ENCODE results near the gene ZNF14. TPM values are rescaled to one million over a fixed set of nuclear protein-coding genes. Genes with fewer than 3 reads are reported as not detected.
A peak's percentile ranks its signal among the peaks of the same experiment; 100 is the strongest.

ZNF14 gene
- total and polyA plus RNA-seq, 9 of the 15 experiments (the other 6 are each of a cell fraction or from before 2014, with no cell fraction given): 1.9 to 7.0 (median 4.0) TPM

GRCh38 chr19:19776206-19777008 lies 43.5 kb upstream of the ZNF14 start (continued):
- TF ChIP-seq RERE (CRISPR knock-in tag; IDR thresholded peaks at IDR 0.05; ENCODE audit: borderline replicate concordance) (no peak), PHB (CRISPR knock-in tag; IDR thresholded peaks at IDR 0.05) (no peak), ZNF224 (CRISPR knock-in tag; IDR thresholded peaks at IDR 0.05) (no peak), HNRNPUL1 (IDR thresholded peaks at IDR 0.05; ENCODE audit: low read length) (no peak), NBN (IDR thresholded peaks at IDR 0.05; ENCODE audit: low read depth) (no peak), CTCF (IDR thresholded peaks at IDR 0.05 in 2 of 3, conservative IDR thresholded peaks at IDR 0.05 in 1 of 3; ENCODE audit: insufficient read depth in 2 of 3, low read depth in 1 of 3, low read length in 3 of 3) (peak in 1 of 3 experiments; percentile 1; a peak in 1 of 6 replicates), MCM5 (IDR thresholded peaks at IDR 0.05; ENCODE audit: low read depth) (no peak), NR4A1 (CRISPR knock-in tag; IDR thresholded peaks at IDR 0.05) (no peak), NR4A1 (tag; IDR thresholded peaks at IDR 0.05) (no peak)
- TF ChIP-seq, protein P1, sequence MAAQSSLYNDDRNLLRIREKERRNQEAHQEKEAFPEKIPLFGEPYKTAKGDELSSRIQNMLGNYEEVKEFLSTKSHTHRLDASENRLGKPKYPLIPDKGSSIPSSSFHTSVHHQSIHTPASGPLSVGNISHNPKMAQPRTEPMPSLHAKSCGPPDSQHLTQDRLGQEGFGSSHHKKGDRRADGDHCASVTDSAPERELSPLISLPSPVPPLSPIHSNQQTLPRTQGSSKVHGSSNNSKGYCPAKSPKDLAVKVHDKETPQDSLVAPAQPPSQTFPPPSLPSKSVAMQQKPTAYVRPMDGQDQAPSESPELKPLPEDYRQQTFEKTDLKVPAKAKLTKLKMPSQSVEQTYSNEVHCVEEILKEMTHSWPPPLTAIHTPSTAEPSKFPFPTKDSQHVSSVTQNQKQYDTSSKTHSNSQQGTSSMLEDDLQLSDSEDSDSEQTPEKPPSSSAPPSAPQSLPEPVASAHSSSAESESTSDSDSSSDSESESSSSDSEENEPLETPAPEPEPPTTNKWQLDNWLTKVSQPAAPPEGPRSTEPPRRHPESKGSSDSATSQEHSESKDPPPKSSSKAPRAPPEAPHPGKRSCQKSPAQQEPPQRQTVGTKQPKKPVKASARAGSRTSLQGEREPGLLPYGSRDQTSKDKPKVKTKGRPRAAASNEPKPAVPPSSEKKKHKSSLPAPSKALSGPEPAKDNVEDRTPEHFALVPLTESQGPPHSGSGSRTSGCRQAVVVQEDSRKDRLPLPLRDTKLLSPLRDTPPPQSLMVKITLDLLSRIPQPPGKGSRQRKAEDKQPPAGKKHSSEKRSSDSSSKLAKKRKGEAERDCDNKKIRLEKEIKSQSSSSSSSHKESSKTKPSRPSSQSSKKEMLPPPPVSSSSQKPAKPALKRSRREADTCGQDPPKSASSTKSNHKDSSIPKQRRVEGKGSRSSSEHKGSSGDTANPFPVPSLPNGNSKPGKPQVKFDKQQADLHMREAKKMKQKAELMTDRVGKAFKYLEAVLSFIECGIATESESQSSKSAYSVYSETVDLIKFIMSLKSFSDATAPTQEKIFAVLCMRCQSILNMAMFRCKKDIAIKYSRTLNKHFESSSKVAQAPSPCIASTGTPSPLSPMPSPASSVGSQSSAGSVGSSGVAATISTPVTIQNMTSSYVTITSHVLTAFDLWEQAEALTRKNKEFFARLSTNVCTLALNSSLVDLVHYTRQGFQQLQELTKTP (IDR thresholded peaks at IDR 0.05; ENCODE audit: low read depth in 1 of 2, partially characterized antibody in 2 of 2): peak in 1 of 2 experiments; percentile 98
- TF ChIP-seq, protein P2, sequence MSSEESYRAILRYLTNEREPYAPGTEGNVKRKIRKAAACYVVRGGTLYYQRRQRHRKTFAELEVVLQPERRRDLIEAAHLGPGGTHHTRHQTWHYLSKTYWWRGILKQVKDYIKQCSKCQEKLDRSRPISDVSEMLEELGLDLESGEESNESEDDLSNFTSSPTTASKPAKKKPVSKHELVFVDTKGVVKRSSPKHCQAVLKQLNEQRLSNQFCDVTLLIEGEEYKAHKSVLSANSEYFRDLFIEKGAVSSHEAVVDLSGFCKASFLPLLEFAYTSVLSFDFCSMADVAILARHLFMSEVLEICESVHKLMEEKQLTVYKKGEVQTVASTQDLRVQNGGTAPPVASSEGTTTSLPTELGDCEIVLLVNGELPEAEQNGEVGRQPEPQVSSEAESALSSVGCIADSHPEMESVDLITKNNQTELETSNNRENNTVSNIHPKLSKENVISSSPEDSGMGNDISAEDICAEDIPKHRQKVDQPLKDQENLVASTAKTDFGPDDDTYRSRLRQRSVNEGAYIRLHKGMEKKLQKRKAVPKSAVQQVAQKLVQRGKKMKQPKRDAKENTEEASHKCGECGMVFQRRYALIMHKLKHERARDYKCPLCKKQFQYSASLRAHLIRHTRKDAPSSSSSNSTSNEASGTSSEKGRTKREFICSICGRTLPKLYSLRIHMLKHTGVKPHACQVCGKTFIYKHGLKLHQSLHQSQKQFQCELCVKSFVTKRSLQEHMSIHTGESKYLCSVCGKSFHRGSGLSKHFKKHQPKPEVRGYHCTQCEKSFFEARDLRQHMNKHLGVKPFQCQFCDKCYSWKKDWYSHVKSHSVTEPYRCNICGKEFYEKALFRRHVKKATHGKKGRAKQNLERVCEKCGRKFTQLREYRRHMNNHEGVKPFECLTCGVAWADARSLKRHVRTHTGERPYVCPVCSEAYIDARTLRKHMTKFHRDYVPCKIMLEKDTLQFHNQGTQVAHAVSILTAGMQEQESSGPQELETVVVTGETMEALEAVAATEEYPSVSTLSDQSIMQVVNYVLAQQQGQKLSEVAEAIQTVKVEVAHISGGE (CRISPR knock-in tag; IDR thresholded peaks at IDR 0.05): peak in 1 of 3 experiments; percentile 79; a peak in 2 of 6 replicates

Measured in K562 (cell line).